ENCODE measurements around the gene PPP1R14B.

GRCh38 chr11:64266339-64266738 lies 19.6 kb upstream of the PPP1R14B start:
- no peak for TF ChIP-seq CTCF (conservative IDR thresholded peaks at IDR 0.05)
- no peak for TF ChIP-seq EZH2 (IDR thresholded peaks at IDR 0.05; ENCODE audit: low read depth)
